K562 (cell line): Measurements from ENCODE around the gene GATB. TPM values are rescaled to one million over a fixed set of nuclear protein-coding genes. Genes with fewer than 3 reads are reported as not detected.

Experiments
- ATAC-seq: fragments of 200-7000 bp; cut with Tn5 transposase; 3 replicates; pipeline ENCODE4 v1.9.1; 2020; ENCODE audit warnings: moderate library complexity
- BruUV-seq: library from RNA; stranded (reverse); fragments of 400-500 nt; replicated peaks from 2 replicates; lab custom pipeline; 2021; lab: Mats Ljungman, UMichigan
- CTCF ChIA-PET: fragments of 300-600 bp; formaldehyde crosslinking; extraction: SDS; loops from one replicate; lab custom pipeline; 2021; ENCODE audit warnings: low intra/inter-chr PET ratio; lab: Yijun Ruan, JAX
- POLR2A ChIA-PET: fragments of 300-600, 350-650 bp; sonication (Branson Sonifier 250); formaldehyde crosslinking; extraction: SDS; loops from one replicate; lab custom pipeline; 2021; ENCODE audit warnings: antibody characterized with exemption, inconsistent platforms; lab: Yijun Ruan, JAX
- DNase-seq, 4 experiments: peaks; one replicate each; pipeline versions ENCODE4 v3.0.0 to v3.0.0-alpha.2; 2011 to 2018; ENCODE audit warnings: low spot score in 3 of 4, mixed read lengths in 3 of 4; ENCODE audit errors: extremely low read depth in 1 of 4
- FAIRE-seq: peaks from 2 replicates; lab custom pipeline; 2011; peaks lifted over from hg19 to GRCh38; lab: Jason Lieb, UNC
- H2AFZ ChIP-seq: 2 replicates; pipeline ENCODE4 v1.6.0; 2011; ENCODE audit warnings: low read depth, low read length, control low read depth, inconsistent platforms
- H3K27ac ChIP-seq: fragments of 200-600 bp; 3 replicates; pipeline ENCODE4 v1.8.0; 2011; ENCODE audit warnings: low read depth, mild to moderate bottlenecking, control low read depth, inconsistent platforms, low read length, moderate library complexity, mixed read lengths; ENCODE audit errors: extremely low read depth
- H3K27me3 ChIP-seq, 2 experiments: fragments of 300-600 bp in 1 of 2; 2 replicates in 1 of 2; 3 replicates in 1 of 2; pipeline versions ENCODE4 v1.6.0 to v1.8.0; 2011; ENCODE audit warnings: inconsistent platforms in 2 of 2, low read length in 2 of 2, mild to moderate bottlenecking in 1 of 2, mixed read lengths in 1 of 2, moderate library complexity in 1 of 2; ENCODE audit not compliant: control insufficient read depth in 2 of 2, insufficient read depth in 2 of 2
- H3K36me3 ChIP-seq: fragments of 300-600 bp; 3 replicates; pipeline ENCODE4 v1.8.0; 2011; ENCODE audit warnings: mild to moderate bottlenecking, low read length, inconsistent platforms; ENCODE audit not compliant: control insufficient read depth, insufficient read depth
- H3K4me1 ChIP-seq, 2 experiments: fragments of 200-600 bp in 1 of 2; replicated peaks in 1 of 2; 2 replicates in 1 of 2; 3 replicates in 1 of 2; pipeline versions ENCODE4 v1.5.1 to v1.8.0; 2011; ENCODE audit warnings: inconsistent platforms in 2 of 2, low read length in 2 of 2, mild to moderate bottlenecking in 1 of 2, mixed read lengths in 1 of 2, moderate library complexity in 1 of 2; ENCODE audit not compliant: control insufficient read depth in 2 of 2, insufficient read depth in 2 of 2
- H3K4me2 ChIP-seq: 2 replicates; pipeline ENCODE4 v1.6.1; 2011; ENCODE audit warnings: low read length, control low read depth, inconsistent platforms, mixed read lengths; ENCODE audit not compliant: insufficient read depth
- H3K4me3 ChIP-seq: fragments of 200-600 bp; sonication (generic), shearing (Covaris generic); 2 replicates; pipeline ENCODE4 v1.5.1; 2016; ENCODE audit warnings: control low read depth, inconsistent platforms
- H3K79me2 ChIP-seq: fragments of 200-600 bp; 3 replicates; pipeline ENCODE4 v1.8.0; 2011; ENCODE audit warnings: low read length, inconsistent platforms; ENCODE audit not compliant: control insufficient read depth, insufficient read depth
- H3K9ac ChIP-seq, 2 experiments: 2 replicates each; pipeline versions ENCODE4 v1.6.0 to v1.6.1; 2011; ENCODE audit warnings: low read depth in 2 of 2, low read length in 2 of 2, control low read depth in 1 of 2, inconsistent platforms in 1 of 2, mild to moderate bottlenecking in 1 of 2, mixed read lengths in 1 of 2; ENCODE audit not compliant: insufficient read depth in 1 of 2
- H3K9me1 ChIP-seq: one replicate; pipeline ENCODE4 v1.6.0; 2011; ENCODE audit warnings: inconsistent platforms, mild to moderate bottlenecking, low read length, moderate library complexity; ENCODE audit not compliant: control insufficient read depth, insufficient read depth
- H3K9me3 ChIP-seq: replicated peaks from 2 replicates; pipeline ENCODE4 v1.5.1; 2011; ENCODE audit warnings: low read depth, low read length, inconsistent platforms; ENCODE audit not compliant: control insufficient read depth, insufficient read depth
- H4K20me1 ChIP-seq: replicated peaks from 2 replicates; pipeline ENCODE4 v1.6.1; 2011; ENCODE audit warnings: low read length, inconsistent platforms, mixed read lengths; ENCODE audit not compliant: control insufficient read depth, insufficient read depth
- ETS1 ChIP-seq: conservative IDR thresholded peaks from 2 replicates; pipeline ENCODE4 v1.6.1; 2011; ENCODE audit warnings: low read depth, mild to moderate bottlenecking, low read length; ENCODE audit not compliant: control insufficient read depth
- FOXA1 ChIP-seq: fragments of 450-650 bp; IDR thresholded peaks from 2 replicates; pipeline ENCODE4 v1.6.1; 2016; ENCODE audit warnings: mild to moderate bottlenecking, borderline replicate concordance
- KAT2B ChIP-seq: IDR thresholded peaks from one replicate; pipeline ENCODE4 v1.6.1; 2012; ENCODE audit warnings: low read depth, mild to moderate bottlenecking, control low read depth, inconsistent platforms, low read length, moderate library complexity
- KDM5B ChIP-seq: fragments of 200-600 bp; sonication (generic); IDR thresholded peaks from 2 replicates; pipeline ENCODE4 v1.6.1; 2012; ENCODE audit warnings: low read depth, mild to moderate bottlenecking, moderate library complexity, low read length, control low read depth, inconsistent platforms; ENCODE audit not compliant: insufficient replicate concordance
- KLF6 ChIP-seq: fragments of 250-450 bp; sonication (Bioruptor Pico); IDR thresholded peaks from 2 replicates; pipeline ENCODE4 v1.4.0; 2020; ENCODE audit warnings: mild to moderate bottlenecking, moderate library complexity, borderline replicate concordance
- MBD2 ChIP-seq: sonication (generic); IDR thresholded peaks from 2 replicates; pipeline ENCODE4 v1.6.1; 2016; ENCODE audit warnings: low read depth, borderline replicate concordance
- NBN ChIP-seq: fragments of 450-650 bp; IDR thresholded peaks from 2 replicates; pipeline ENCODE4 v1.6.1; 2016; ENCODE audit warnings: low read depth, mild to moderate bottlenecking
- POLR3A ChIP-seq: IDR thresholded peaks from 2 replicates; pipeline ENCODE4 v1.6.1; 2011; ENCODE audit warnings: borderline replicate concordance, mild to moderate bottlenecking, moderate library complexity; ENCODE audit not compliant: insufficient read length, insufficient read depth; ENCODE audit errors: extremely low read depth
- PYGO2 ChIP-seq: fragments of 450-650 bp; IDR thresholded peaks from 2 replicates; pipeline ENCODE4 v1.6.1; 2016; ENCODE audit warnings: mild to moderate bottlenecking, missing genetic modification characterization, moderate library complexity, missing compliant biosample characterization
- RFX5 ChIP-seq: IDR thresholded peaks from 2 replicates; pipeline ENCODE4 v1.6.1; 2011; ENCODE audit warnings: low read depth, mild to moderate bottlenecking, improper control_type of control experiment, low read length
- SIRT6 ChIP-seq: IDR thresholded peaks from one replicate; pipeline ENCODE4 v1.6.1; 2012; ENCODE audit warnings: low read depth, mild to moderate bottlenecking, control low read depth, inconsistent platforms, low read length, moderate library complexity
- ZNF174 ChIP-seq: fragments of 250-450 bp; sonication (Bioruptor Pico); IDR thresholded peaks from 2 replicates; pipeline ENCODE4 v1.4.0; 2020; ENCODE audit warnings: mild to moderate bottlenecking
- ZNF655 ChIP-seq: fragments of 250-450 bp; sonication (Bioruptor Pico); IDR thresholded peaks from 2 replicates; pipeline ENCODE4 v1.5.0; 2021
- ZNF696 ChIP-seq: fragments of 250-450 bp; sonication (Bioruptor Pico); conservative IDR thresholded peaks from 2 replicates; pipeline ENCODE4 v1.4.0; 2020; ENCODE audit warnings: mild to moderate bottlenecking, moderate library complexity
- ZNF76 ChIP-seq: fragments of 250-450 bp; sonication (Bioruptor Pico); IDR thresholded peaks from 2 replicates; pipeline ENCODE4 v1.4.0; 2020; ENCODE audit warnings: mild to moderate bottlenecking, moderate library complexity, borderline replicate concordance
- WGBS: fragments of 100-300 bp; shearing (Covaris generic); methylation state at CpG from one replicate; pipeline ENCODE4 v1.1.6; 2016; ENCODE audit warnings: low coverage, mixed read lengths; ENCODE audit not compliant: insufficient coverage; ENCODE audit errors: missing lambda C conversion rate; 5-methylcytosine and 5-hydroxymethylcytosine counted together
- in situ Hi-C: fragments of 300-500 bp; cut with MboI; formaldehyde crosslinking; loops from 4 replicates; pipeline ENCODE4 v1.15.0; 2018; ENCODE audit warnings: inconsistent platforms, mixed read lengths
- intact Hi-C: fragments of 100-400 bp; cut with micrococcal nuclease; formaldehyde crosslinking; loops from 2 replicates; pipeline ENCODE4 v1.14.2; 2022
- polyA plus RNA-seq, 8 experiments: library from polyadenylated mRNA; depleted of rRNA in 4 of 8; stranded (reverse) in 5 of 8; unstranded in 3 of 8; fragments of >200 nt; fragmentation: Nextera tagmentation in 2 of 8; fragmentation: Illumina TruSeq in 1 of 8; extraction: Ambion mirVana in 2 of 8; extraction: Trizol in 1 of 8; gene quantifications; 2 replicates each; pipeline versions ENCODE4 v1.2.1 to v1.2.3, GENCODE V29; 2011 to 2014; ENCODE audit warnings: inconsistent platforms in 1 of 8, missing spikeins in 1 of 8
- total RNA-seq, 7 experiments: library from RNA; depleted of rRNA in 6 of 7; stranded (reverse); fragments of >200 nt in 6 of 7; fragmentation: Illumina TruSeq in 2 of 7; extraction: Trizol in 2 of 7; gene quantifications; 2 replicates each; pipeline versions ENCODE4 v1.2.1 to v1.2.3, GENCODE V29; 2011 to 2021; ENCODE audit warnings: low replicate concordance in 1 of 7

GATB gene
- total and polyA plus RNA-seq, 9 of the 15 experiments (the other 6 are each of a cell fraction or from before 2014, with no cell fraction given) = 15.3 to 31.8 (median 26.2) TPM

- Histone ChIP-seq H3K4me2 (no peak overlapping the region), H3K27ac (no peak overlapping the region), H3K4me1 (no peaks in the 10 kb centered on the region), H2AFZ (no peak overlapping the region), H3K36me3 (peaks cover 11% of the 10 kb centered on the region; the same call in 2 of the 3 replicates), H3K4me3 (no peak overlapping the region), H3K9ac (no peak overlapping the region), H4K20me1 (no peaks in the 10 kb centered on the region; the same call in 1 of the 2 replicates), H3K9me1 (no peaks in the 10 kb centered on the region), H3K27me3 (no peaks in the 10 kb centered on the region), H3K9me3 (no peaks in the 10 kb centered on the region), H3K79me2 (no peaks in the 10 kb centered on the region)
- WGBS = 68% methylated on average over 4 of the region's 4 CpGs
- no TSS peak for BruUV-seq
- DNase-seq (no peak), FAIRE-seq (no peak), ATAC-seq (no peak)
- TF ChIP-seq KDM5B (no peak), ZNF174 (CRISPR knock-in tag) (no peak), ETS1 (no peak), KLF6 (CRISPR knock-in tag) (no peak), KAT2B (no peak), PYGO2 (tag) (no peak), NBN (no peak), ZNF696 (CRISPR knock-in tag) (no peak), SIRT6 (no peak), ZNF655 (CRISPR knock-in tag) (no peak), POLR3A (no peak), MBD2 (no peak), RFX5 (no peak), FOXA1 (no peak), ZNF76 (no peak)
- ChIA-PET CTCF (no interaction called here), POLR2A (no interaction called here)
- in situ Hi-C loops = no loop called here
- intact Hi-C loops = no loop called here
Observed at GRCh38 chr4:151708100-151708499, 52.7 kb downstream of the GATB start.
